ENCODE data around the gene HECTD2. TPM values are rescaled to one million over a fixed set of nuclear protein-coding genes. Genes with fewer than 3 reads are reported as not detected.
A peak's percentile ranks its signal among the peaks of the same experiment; 100 is the strongest.
"Not testable (repeated sequence)": the region's sequence is repeated elsewhere in the genome, so short reads cannot be mapped to it uniquely, and the experiment has no call there.

Gene HECTD2
- total RNA-seq, 1 experiment from 2014 or later = 8.1 TPM

DNA sequence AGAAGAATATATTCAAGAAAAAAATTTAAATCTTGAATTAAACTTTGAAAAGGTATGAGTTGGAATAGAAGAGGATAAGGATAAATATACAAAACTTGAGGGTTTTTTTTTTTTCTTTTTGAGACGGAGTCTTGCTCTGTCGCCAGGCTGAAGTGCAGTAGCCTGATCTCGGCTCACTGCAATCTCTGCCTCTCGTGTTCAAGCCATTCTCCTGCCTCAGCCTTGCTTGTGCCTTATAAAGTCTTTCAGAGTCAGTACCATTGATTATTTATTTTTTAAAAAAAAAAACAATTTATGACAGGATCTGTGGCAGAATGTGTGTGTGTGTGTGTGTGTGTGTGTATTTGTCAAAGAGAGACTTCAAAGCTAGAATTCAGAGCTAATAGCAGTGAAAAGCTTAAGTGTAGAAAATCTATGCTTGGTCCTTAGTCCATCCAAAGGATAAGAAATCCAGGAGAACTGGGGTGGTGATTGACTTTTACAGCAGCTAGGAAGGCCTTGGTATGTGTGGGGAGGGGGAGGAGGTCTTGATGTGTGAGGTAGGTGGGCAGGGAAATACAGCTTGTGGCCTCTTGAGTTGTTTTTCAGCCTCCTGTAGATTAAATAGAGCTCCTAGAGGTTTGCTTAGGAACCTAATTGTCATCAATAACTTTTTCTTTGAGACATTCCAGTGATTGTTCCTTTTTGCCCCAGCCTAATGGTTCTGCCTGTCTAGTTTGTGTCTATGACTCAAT is 2.4 kb downstream of the HECTD2 start:
- DNase-seq (ENCODE audit: low read depth) = no peak

DNA sequence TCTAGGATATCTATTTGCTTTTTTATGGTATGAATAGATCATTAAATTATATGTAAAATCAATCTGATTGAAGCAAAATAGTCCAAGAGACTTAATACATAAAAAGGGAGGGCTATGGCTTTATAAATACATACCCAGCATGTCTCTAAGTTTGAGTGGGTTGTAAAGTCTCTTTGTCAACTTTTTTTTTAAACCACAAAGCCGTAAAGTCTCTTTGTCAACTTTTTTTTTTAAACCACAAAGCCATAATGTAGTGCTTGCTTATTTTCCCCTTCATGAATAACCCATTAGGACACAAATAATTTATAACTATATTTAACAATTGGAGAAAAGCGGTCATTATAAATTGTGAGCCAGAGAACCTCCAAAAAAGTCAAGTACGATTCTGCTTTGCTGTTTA is 5.7 kb downstream of the HECTD2 start:
- peak; percentile 43 for DNase-seq (ENCODE audit: low read depth)

DNA sequence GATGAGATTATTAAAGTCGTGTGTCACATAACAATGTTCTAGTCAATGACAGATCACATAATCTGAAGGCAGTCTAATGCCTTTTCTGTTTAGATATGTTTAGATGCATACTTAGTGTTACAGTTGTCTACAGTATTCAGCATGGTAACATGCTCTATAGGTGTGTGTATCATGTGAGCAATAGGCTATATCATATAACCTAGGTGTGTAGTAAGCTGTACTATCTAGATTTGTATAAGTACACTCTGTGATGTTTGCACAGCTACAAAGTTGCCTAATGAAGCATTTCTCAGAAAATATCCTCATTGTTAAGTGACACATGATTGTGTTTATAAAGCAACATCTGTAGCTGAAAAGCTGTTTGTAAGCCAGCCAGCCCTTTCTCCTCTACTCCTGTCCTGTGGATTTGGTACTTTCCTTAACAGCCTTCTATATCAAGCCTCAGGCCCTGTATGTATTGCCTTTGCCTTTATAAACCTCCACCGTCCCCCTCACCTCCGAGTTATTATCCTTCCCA is 6.3 kb downstream of the HECTD2 start:
- no peak for DNase-seq (ENCODE audit: low read depth)

DNA sequence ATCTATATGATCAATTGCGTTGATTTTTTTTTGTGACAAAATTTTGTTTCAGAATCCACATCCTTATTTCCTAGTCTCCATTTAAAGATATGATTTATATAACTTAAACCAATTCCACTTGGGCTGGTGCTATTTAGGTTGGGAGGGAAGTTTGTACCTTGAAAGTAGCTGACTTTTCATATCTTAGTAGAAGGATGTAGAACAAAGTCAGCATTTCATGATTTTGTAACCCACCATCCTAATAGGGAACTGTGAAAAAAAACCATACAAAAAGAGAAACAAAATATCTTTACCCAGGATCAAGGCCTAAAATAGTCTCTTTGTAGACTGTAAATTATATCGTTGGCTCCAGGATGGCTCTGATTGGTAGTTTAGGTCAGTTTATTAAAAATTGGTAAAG is 8.3 kb downstream of the HECTD2 start:
- no peak for DNase-seq (ENCODE audit: low read depth)

DNA sequence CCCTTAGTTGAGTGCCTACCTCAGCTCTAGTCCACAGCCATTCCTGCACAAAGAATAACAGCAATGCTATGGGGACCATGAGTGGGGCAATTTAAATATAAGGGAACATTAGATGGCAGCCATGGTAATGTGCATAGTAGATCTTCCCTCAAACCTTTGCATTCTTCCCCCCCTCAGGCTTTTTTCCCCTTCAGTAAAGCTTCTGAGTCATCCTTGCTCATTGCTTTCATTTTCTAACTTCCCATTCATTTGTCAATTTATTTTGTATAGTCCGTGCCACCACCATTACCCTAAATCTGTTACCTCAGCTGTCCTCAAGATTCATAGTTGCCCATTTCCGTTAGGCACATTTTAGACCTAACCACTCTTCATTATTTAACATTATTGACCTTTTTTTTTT is 10.7 kb downstream of the HECTD2 start:
- peak; percentile 80 for DNase-seq (ENCODE audit: low read depth)

DNA sequence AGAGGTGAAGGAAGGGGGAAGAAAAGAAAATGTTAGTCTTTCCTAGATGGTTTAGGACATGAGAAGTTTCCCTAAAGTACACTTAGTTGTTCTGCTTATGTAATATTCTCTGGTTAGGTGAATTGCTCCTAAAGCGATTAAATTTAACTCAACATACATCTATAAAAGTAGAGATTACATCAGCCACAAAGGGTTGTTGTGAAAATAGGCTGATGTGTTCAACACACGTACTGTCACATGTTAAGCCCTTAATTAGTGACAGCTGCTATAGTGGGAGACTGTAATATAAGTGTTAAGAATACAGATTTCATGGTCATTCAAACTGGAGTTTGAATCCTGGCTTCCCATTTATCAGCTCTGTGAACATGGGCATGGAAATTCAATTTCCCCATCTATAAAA is 12.8 kb downstream of the HECTD2 start:
- no peak for DNase-seq (ENCODE audit: low read depth)

DNA sequence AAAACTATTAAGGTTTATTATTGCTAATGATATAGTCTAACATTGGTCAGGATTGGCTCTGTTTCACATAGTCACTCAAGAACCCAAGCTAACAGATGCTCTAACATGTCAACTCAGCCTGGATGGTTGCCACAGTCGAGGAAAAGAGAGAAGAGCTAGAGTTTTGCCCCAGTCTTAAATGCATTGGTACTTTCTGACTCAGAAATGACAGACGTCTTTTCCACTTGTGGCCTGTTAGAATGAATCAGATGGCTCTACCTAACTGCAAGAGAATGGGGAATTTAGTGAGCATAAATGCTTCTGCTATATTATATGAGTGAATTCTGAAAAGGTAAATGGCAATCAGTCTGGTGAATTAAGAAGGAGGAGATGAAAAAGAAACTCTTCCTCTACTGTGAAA is 13.9 kb downstream of the HECTD2 start:
- peak; percentile 68 for DNase-seq (ENCODE audit: low read depth)

DNA sequence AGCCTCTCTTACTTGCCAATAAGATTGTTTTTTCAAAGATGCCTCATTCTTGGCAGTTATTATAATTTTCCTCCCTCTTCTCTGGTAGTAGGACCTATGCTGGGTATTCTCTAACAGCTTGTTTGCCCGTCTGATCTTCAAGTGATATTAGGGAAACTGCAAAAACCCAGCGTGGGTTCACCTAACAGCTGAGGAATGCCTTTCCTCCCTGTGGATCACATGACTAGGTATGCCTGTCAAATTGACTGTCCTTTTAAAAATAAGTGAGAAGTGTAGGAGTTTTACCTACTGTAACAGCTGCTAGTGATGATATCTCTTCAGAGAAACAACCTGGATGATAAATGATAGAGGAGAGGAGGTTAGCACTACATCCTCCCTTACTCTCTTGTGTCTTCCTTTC is 22.0 kb downstream of the HECTD2 start:
- no peak for DNase-seq (ENCODE audit: low read depth)

DNA sequence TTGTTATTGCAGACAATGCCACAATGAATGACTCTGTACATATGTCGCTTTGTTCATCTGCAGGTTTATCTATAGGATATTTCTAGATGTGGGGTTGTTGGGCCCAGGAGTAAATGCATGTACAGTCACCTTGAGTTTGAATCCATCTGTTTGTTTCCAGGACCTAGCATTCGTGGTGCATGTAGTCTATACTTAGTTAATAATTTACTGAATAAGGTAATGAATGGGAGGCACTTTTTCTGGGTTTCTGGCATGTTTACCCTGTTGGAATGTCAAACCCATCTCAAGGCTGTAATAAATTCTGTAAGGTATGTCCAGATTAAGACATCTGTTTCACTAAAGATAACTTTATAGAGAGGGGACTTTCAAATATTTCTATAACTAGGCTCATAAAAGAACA is 23.5 kb downstream of the HECTD2 start:
- DNase-seq (ENCODE audit: low read depth) = no peak

DNA sequence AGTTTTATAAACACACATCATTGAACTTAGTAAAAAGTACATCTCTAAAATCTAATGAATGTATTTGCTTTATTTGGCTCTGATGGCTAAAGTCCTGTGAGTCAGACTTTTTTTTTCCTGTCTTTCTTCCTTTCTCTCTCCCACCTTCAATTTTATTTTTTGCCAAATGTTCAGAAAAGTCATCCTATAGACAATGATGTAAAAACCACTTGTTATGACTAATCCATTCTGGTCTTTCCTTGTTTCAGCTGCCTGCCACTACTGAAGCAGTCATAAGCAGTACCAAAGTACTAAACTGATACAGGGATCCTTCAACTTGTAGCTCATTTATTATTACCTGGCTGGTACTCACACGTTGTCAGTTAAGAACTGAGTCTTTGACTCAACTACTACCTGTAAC is 23.9 kb downstream of the HECTD2 start:
- DNase-seq (ENCODE audit: low read depth) = peak; percentile 28

DNA sequence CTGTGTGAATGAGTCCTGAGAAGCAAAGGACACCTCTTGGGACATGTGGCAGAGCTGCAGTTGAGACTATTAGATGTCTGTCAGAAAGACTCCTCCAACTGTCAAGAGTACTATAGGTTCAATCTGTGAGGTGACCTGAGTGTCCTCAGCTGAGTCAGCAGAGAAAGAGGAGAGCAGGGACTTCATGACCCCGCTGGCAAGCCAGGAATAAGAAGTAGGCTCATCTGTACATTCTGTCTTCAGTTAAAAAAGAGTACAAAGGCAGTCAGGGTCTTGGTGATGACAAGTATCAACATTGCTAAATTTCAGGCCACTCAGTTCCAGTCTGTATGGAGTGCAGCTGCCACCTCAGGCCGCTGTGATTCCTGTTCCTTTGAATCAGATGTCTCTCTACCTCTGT is 25.1 kb downstream of the HECTD2 start:
- no peak for DNase-seq (ENCODE audit: low read depth)

DNA sequence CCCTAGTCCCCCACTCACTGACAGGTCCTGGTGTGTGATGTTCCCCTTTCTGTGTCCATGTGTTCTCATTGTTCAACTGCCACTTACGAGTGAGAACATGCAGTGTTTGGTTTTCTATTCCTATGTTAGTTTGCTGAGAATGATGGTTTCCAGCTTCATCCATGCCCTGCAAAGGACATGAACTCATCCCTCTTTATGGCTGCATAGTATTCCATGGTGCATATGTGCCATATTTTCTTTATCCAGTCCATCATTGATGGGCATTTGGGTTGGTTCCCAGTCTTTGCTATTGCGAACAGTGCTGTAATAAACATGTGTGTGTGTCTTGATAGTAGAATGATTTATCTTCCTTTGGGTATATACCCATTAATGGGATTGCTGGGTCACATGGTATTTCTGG is 28.1 kb downstream of the HECTD2 start:
- not testable (repeated sequence) for DNase-seq (ENCODE audit: low read depth)

DNA sequence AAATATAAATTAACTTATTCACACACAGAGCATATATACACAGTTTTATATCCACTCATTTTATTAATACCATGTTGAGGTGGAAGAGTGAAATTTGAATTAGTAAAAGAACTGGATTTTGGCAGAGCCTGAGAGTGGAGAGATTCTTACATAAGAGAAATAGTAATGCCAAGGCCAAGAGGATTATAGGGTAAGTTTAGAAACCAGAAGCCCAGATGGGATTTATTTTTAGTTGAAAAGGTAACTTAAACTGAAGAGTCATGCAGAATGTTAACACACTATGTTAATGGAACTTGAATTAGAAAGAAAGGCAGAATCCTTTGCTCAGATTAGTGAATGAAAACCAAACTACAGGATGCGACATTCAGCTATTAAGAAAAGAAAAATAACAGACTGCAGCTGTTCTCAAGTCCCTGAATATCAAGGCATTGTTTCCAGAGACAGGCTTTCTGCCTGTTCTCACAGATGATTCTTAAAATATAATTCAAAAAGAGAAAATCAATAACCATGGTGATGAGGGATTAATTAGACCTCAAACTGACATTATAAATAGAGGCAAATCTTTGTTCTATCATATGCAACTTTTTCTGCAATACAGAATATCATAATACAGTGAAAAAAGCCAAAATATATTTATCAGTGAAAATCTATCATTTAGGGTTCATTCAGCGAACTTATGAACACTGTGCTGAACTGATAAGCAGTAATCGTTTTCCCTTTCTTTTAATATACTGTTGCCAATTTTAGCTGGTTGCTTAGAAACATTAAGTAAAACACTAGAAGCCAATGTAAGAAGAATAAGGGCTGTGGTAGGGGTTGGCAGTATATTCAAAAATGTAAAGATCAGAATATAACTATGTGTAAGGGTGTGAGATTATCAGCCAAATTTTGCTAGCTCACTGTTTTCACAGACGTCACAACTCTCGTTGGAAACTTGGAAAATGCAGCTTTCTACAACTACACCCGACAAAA is 34.4 kb downstream of the HECTD2 start:
- no peak for DNase-seq (ENCODE audit: low read depth)

DNA sequence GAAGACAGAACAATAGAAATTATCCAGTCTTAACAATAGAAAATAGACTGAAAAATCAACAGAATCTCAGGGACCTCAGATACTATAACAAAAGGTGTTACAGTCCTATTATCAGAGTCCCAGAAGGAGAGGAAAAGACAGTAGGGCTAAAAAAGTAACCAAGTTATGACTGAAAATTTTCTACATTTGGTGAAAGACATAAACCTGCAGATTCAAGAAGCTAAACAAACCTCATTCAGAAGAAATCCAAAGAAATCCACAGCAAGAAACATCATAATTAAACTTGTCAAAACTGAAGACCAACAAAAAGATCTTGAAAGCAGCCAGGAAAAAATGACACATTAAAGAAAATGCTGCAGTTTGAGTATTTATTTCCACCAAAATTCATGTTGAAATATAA is 41.9 kb downstream of the HECTD2 start:
- no peak for DNase-seq (ENCODE audit: low read depth)

DNA sequence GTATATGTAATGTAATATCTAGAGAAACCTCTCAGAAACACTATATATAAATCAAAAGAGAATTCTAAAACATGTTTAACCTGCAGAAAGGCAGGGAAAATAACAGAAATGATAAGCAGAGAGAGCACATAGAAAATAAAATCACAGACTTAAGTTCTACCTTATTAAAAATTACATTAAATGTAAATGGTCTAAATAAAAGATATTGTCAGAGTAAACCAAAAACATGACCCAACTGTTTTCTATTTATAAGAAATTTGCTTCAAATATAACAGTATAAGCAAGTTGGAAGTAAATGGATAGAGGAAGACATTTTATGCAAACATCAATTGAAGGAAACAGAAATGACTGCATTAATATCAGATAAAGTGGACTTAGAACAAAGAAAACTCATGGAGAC is 43.4 kb downstream of the HECTD2 start:
- DNase-seq (ENCODE audit: low read depth) = no peak

DNA sequence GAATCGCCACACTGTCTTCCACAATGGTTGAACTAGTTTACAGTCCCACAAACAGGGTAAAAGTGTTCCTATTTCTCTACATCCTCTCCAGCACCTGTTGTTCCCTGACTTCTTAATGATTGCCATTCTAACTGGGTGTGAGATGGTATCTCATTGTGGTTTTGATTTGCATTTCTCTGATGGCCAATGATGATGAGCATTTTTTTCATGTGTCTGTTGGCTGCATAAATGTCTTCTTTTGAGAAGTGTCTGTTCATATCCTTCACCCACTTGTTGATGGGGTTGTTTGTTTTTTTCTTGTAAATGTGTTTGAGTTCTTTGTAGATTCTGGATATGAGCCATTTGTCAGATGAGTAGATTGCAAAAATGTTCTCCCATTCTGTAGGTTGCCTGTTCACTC is 45.0 kb downstream of the HECTD2 start:
- DNase-seq (ENCODE audit: low read depth) = not testable (repeated sequence)

DNA sequence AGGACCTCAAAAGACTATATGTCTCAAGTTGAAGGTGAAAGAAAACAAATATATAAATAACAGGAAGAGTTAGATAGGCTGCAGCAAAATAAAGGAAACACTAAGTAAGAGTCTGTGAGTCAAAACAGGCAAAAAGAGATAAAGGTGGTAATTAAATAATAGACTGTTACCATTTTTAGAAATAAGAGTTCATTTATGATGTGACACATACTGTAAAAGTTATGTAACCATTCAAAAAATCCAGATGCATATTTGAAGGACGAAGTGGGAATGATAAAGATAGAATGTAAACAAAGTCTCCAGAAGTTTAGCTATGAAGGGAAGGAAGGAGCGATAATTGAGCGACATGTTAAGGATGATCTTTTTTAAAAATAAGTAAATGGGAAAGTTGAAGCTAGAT is 50.5 kb downstream of the HECTD2 start:
- DNase-seq (ENCODE audit: low read depth) = no peak

DNA sequence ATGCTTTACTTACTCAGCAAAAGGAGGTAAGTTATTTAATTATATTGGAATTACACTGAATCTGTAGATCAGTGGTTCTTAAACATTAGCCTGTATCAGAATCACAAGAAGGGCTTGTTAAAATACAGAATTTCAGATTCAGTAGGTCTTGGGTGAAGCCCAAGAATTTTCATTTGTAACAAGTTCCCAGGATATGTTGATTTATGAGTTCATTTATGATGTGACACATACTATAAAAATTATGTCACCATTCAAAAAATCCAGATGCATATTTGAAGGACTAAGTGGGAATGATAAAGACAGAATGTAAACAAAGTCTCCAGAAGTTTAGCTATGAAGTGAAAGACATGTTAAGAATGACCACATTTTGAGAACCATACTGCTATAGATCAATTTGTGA is 52.3 kb downstream of the HECTD2 start:
- DNase-seq (ENCODE audit: low read depth) = peak; percentile 14

DNA sequence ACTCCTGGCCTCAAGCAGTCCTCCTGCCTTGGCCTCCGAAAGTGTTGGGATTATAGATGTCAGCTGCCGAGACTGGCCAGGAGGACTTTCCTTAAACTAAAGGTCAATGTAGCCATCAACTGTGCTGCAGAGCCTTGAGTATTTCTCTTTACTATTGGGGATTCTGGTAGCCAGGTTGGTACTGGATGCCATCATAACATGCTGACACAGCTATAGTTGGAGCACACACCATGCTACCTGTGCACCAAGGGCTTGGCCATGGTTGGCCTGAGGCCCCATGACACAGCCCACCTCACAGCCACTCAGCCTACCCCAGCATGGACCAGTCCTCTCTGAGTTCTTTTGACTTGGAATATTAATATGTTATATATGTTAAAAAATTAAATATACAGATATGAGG is 54.4 kb downstream of the HECTD2 start:
- no peak for DNase-seq (ENCODE audit: low read depth)

DNA sequence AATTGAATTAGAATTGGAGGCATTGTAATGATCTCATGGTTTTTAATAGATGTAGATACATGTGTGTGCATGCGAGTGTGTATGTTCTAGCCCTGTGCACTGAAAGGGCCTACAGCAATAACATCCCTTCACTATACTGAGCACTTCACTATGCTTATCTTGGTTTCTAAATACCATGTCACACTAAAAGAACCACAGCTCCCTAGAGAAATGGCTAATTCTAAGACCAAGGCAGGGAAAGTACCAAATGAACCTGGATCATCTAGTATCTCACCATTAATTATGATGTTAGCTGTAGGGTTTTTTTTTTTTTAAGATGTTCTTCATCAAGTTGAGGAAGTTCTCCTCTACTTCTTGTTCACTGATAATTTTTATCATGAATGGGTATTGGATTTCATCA is 55.1 kb downstream of the HECTD2 start:
- DNase-seq (ENCODE audit: low read depth) = no peak

DNA sequence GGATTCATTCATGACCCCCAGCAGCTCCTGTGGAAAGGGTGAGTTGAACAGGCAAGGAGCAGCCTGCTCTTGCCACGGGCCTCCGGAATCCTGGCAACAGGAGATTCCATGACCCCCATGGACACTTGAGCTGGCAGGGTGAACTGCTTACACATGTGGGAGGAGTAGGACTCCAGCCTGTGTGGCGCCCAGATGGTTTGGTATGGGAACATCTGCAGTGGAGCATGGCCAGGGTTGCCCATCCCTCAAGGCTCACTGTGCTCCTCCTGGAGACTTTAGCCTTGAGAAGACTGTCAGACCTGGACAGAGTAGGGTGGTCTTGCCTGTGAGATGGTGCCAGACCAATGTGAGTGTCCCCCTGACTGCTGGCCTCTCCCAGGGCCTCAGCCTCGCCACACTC is 57.0 kb downstream of the HECTD2 start:
- DNase-seq (ENCODE audit: low read depth) = no peak

DNA sequence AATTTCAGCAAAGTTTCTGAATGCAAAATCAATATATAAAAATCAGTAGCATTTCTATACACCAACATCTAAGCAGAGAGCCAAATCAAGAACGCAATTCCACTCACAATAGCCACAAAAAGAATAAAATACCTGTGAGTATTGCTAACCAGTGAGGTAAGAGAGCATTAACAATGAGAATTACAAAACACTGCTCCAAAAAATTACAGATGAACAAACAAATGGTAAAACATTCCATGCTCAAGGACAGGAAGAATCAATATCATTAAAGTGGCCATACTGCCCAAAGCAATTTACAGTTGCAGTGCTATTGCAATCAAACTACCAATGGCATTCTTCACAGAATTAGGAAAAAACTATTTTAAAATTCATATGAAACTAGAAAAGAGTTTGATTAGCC is 61.5 kb downstream of the HECTD2 start:
- DNase-seq (ENCODE audit: low read depth) = no peak

DNA sequence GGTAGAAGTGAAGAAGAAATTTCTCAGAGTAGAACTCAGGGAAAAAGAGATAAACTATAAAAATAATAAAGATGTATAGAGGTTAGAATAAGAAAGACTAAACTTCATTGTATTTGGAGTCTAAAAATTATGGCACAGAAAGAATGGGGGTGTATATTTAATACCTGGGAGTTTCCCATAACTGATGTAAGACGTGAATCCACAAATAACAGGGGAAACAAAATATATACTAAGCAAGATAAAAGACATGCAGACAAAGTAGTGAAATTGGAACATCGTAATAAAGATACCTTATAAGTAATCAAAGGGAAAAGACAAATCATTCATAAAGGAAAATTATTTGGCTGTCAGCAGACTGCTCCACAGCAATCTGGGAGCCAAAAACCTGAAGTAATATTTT is 62.8 kb downstream of the HECTD2 start:
- DNase-seq (ENCODE audit: low read depth) = no peak

Measured in M059J (cell line).